Myocyte (in vitro differentiated cells): ENCODE measurements around the gene PRKAG3. TPM values are rescaled to one million over a fixed set of nuclear protein-coding genes. Genes with fewer than 3 reads are reported as not detected.
"Not testable (repeated sequence)": the region's sequence is repeated elsewhere in the genome, so short reads cannot be mapped to it uniquely, and the experiment has no call there.

ENCODE experiments used
- DNase-seq: peaks from one replicate; pipeline ENCODE4 v3.0.0-alpha.2; 2012; ENCODE audit warnings: low read depth
- total RNA-seq: library from RNA; depleted of rRNA; stranded (reverse); fragments of >200 nt; gene quantifications from 2 replicates; pipeline ENCODE4 v1.2.3, GENCODE V29; 2014

PRKAG3 gene
- total RNA-seq, 1 donor from 2014 or later = 49.9 TPM

DNA sequence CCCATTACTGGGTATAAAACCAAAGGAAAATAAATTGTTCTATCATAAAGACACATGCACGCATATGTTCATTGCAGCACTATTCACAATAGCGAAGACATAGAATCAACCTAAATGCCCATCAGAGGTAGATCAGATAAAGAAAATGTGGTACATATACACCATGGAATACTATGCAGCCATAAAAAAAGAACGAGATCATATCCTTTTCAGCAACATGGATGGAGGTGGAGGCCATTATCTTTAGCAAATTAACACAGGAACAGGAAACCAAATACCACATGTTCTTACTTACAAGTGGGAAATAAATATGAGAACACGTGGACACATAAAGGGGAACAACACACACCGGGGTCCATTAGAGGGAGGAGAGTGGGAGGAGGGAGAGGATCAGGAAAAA is 12.7 kb upstream of the PRKAG3 start:
- DNase-seq = not testable (repeated sequence)

DNA sequence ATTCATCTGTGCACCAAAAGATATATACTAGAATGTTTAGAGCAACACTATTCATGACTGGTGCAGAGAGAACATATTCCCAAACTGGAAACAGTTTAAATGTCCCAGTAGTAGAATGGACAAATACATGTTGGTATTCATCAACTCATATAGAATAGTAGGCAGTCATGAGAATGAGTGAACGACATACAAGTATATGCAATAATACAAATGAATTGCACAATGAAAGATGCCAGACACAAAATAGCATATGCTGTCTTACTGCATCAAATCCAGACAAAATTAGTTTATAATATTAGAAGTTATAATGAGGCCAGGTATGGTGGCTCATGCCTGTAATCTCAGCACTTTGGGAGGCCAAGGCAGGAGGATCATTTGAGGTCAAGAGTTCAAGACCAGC is 8.3 kb upstream of the PRKAG3 start:
- DNase-seq = no peak

DNA sequence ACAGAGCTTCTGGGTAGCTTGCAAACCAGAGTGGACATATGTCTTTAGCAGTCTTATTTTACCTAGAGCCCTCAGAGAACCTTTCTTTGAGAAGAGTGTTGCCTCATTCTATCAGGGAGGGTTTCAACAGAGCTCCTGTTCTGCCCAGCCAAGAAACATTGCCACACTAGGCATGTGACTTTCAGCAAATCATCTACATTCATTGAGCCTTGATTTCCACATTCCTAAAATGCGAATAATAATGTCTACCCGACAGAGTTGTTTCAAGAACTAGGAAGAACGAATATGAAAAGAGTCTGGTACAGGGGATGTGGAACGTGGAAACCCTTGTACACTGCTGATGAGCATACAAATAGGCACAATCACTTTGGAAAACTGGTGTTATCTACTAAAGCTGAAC is 7.8 kb upstream of the PRKAG3 start:
- DNase-seq = no peak

DNA sequence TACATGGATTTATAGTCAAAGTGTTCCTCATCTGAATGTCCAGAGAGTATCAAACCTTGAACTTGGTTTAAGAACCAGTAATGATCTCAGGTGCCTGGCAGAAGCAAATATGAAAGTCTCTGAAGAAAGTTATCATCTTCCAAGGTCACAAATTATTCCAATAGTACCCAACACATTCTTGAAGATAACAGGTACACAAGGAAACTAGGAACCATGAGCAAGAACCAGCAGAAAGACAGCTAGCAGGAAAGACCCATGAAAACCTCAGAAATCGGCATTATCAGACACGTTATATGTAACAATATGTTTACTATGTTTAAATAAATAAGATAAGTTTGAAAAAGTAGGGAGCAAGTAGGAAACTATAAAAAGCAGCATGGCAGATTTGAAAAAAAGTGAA is 5.9 kb upstream of the PRKAG3 start:
- no peak for DNase-seq

DNA sequence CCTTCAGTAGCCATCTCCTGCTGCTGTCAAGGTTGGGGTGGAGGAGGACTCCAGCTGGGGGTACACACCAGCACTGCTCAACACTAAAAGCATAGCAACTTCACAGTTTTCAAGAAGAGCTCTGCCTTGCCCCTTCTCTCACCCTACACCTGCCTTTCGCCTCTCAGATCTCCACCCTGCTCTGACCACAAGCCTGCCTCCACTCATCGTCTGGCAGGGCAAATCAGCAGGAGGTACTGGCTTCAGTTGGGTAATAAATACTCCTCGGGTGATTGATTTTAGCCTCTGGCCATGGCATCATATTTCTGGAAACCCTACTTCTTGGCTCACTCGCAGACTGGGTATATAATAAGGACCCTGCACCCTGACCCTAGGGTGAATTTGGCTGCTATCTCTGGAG is 3.1 kb upstream of the PRKAG3 start:
- peak; percentile 87 for DNase-seq

DNA sequence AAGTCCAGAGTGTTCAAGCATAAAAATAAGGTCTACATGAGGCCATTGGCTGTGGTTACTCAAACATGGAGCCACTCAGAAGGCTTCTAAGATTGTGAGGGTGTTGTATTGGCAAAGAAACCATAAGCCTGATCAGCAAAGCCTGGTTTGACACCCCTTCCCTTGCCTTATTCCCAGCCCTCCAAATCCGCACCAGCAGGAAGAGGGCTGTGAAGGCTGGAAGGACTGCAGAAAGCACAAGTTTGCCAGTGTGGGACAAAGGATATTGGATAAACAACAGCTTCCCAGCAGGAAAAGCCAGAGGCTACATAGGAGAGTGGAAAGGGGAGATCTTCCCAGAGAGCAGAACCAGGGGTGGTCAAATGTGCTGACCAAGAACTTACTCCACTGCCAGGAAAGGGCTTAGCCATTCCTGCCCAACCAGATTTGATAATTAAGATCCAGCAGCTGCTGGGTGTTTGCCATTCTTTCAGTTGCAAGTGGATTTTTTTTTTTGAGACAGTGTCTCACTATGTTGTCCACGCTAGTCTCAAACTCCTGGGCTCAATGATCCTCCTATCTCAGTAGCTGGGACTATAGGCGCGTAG is 1.5 kb upstream of the PRKAG3 start:
- DNase-seq = peak; percentile 94

DNA sequence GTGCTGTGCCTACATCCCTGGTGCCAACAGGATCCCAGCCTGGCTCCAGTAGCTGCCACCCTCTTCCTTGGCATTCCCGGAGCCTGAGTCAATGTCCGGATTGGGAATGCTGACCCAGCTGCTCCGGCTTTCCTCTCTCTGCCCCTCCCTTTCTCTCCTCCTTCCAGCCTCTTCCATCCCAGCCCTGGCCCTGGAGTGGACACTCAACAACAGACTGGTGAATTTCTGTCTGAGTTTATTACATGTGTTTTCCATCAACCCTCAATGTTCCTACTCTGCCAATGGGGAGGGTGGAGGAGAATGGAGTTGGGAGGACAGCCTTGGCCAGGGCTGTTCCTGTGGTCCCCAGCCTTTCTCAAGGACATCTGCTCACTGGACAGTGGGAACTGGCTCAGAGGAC is 917 bp upstream of the PRKAG3 start:
- peak; percentile 97 for DNase-seq

DNA sequence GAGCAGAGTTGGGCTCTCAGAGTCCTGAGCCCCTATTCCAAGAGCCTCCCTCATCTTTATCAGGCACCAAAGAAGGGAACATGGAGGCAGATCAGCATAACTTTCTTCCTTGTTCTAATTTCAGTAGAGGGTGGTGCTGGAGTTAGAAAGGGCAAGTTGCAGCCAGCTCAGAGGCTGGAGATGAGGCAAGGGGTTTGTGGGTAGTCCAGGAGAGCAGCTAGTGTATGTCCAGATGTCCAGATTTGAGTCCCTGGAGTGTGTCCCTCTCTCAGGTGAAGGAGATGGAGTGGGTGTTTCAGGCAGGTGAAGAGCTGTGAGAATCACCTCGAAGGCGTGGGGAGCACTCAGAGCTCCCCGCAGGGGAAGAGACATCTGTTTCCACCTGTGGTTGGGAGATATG is 478 bp upstream of the PRKAG3 start:
- no peak for DNase-seq

DNA sequence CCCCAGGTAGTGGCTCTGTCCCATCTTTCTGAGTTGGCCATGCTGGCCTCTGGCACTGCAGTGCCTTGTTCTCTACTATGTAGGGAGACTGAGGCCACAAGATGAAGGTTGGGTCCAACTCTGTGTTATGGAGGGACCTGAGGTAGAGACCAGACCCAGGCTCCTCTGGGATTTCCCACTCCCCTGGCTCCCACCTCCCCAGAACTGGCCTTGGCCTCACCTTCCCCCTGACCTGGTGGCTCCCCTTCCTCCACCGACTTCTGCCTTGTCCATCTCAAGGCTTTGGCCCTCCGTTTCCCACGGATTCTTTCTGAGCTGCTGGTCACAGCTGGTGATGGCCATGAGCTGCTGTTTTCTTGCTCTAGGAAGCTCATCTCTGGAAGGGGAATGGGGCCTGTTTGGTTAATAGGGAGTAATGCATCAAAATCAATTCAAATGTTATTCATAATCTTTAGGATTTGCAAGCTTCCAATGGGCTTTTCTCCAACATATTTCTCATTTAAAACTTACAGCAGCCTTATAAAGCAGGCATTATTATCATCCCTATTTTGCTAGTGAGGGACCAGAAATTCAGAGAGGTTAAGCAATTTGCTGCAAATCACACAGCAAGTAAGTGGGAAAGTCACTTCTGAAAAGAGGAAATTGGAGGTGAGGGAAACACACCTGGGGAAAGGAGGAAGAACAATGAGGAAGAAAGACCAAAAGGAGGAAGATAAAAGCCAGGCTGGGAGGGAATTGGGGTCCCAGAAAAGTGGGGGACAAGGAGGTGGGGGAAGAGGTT is 887 bp downstream of the PRKAG3 start:
- DNase-seq = no peak

DNA sequence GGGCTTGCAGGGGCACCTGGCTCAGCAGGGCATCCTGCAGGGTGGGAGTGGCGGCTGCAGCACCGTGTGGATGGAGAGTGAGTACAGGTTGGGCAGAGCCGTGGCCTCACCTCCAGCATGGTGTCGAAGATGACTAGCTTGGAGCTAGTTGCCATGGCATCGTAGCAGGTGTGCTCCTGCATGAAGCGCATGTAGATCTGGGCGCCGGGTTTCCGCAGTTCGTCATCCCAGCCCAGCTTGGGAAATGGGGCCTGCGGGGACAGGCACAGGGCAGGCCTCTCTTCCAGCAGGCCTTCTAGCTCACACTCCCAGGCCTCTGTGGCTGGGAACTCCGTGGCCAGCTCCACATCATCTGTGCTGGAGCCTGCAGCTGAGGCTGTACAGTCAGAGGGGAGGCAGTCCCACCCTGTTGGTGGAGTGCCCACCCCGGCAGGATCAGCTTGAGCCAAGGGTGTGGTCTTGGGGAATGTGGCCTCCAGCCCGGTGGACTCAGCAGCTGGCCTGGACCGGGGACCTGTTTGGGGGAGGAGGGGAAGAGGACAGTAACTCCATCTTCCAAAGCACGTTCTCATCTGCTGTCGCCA is 1.6 kb downstream of the PRKAG3 start:
- peak; percentile 96 for DNase-seq

DNA sequence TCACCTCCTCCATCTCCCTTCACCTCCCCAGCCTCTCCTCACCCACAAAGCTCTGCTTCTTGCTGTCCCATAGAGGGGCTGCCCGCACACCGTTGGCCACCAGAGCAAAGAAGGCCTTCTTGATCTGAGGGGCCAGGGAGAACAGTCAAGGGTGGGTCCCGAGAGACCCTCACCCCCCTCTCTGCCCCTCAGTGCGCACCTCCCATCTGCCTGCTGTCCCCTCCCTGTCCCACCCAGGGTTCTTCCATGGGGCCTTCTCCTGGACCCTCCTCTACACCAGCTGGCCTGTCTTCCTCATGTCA is 3.2 kb downstream of the PRKAG3 start:
- DNase-seq = no peak

DNA sequence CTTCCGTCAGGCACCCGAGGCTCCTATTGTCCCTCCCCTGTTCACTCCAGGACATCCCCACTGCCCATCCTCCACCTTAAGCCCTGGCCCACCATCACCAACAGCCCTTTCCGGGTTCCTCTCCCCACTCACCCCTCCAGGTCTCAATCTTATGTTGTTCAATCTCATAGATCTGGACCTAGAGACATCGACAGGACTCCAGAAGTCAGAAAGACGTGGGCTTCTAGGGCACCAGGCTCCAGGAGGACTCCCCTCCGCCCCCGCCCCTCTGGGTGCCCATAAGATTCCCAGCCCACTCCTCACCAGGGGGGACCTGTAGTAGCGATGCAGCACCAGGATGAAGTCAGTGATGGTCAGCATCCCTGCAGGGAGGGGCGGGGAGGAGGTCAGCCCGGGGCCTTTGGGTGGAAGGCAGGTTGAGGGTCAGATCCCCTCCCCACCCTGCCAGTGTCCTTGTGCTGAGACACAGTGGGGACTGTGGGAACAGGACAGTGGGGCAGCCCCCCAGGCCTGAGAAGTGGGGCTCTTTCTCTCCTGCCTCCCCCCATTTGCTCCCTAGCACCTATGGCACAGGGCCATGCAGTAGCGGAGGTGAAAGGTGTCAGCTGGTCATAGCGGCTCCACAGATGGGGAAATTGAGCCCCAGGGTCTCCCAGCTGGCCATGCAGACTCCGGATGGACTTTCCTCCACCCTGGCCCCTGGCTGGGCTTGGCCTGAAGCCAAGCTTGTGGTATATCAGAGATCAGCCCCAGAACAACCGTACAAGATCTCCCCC is 3.7 kb downstream of the PRKAG3 start:
- no peak for DNase-seq

DNA sequence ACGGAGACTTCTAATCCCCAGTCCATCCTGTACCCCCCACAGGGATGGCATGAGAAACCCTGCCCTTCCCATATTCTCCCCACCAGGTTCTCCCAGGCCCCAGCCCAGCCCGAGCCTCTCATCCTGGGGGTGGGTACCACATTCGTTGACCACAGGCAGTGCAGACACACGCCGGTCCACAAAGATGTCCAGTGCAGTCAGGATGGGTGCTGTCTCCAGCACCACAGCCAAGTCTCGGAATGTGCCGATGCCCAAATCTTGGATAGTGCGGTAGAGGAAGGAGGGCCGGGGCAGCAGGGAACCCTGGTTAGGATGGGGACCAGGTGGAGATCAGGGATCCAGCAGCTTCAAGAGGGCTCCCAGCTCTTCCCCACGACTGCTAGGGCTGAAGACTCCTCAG is 4.8 kb downstream of the PRKAG3 start:
- DNase-seq = no peak

DNA sequence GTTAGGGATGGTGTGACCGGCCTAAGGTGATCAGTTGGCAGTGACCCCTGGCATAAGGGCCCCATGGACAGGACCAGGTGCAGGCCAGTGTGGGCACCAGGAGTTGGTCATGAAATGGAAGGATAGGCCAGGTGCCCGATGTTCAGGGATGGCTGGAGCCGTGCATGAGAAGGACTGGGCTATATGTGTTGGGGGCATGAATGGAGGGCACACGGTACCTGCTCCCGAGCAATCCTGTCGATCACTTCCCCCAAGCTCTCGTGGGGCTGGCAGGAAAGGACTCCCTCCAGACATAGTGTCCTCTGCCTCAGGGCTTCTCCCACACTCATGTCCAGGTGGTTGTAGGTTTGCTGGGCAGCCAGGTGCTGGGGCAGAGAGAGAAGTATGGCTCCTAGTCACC is 7.6 kb downstream of the PRKAG3 start:
- no peak for DNase-seq

DNA sequence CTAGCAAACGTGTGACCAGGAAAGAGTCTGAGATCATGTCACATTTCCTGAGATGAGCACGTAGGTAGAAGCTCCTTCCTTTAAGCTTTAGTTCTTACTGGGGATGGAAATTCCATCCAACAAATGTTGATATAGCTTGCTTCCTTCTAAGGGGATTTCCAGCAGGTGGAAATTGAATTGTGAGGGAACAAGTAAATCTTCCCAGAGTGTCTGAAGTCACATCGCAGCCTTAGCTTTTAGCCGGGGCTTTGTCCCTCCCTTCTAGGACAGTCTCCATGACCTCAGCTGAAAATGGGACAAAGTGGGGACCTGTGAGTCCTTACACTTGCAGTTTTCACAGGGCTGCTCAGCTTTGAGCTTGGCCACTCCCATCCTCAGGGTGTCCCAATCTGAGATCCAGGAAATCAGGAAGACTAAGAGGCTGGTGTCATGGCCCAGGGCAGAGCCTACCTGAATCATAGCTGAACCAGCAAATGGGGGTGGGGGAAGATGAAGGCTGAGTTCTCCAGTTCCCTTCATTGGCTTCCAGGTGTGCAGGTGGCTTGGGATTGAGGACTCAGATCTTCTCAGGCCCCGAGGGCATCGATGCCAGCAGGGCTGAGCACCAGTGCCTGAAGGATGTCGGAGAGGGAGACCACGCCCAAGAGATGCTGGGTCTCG is 8.3 kb downstream of the PRKAG3 start:
- no peak for DNase-seq

DNA sequence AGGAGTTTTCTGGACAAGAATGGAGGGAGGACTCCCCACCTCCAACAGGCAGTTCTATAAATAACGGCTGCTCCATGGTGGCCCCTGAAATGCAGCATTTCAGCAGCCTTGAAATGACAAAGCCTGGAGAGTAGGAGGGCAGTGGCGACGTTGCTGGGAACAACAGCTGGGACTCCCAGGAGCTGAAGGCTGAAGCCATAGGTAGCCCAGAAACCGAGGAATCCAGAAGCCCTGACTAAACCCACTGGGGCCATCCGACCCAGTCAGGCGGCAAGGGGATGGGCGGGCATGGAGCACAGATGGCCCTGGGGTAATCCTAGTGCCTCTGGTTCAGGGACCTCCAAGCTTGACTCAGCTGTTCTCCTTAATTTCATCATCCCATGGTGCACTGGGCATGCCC is 9.0 kb downstream of the PRKAG3 start:
- peak; percentile 91 for DNase-seq

DNA sequence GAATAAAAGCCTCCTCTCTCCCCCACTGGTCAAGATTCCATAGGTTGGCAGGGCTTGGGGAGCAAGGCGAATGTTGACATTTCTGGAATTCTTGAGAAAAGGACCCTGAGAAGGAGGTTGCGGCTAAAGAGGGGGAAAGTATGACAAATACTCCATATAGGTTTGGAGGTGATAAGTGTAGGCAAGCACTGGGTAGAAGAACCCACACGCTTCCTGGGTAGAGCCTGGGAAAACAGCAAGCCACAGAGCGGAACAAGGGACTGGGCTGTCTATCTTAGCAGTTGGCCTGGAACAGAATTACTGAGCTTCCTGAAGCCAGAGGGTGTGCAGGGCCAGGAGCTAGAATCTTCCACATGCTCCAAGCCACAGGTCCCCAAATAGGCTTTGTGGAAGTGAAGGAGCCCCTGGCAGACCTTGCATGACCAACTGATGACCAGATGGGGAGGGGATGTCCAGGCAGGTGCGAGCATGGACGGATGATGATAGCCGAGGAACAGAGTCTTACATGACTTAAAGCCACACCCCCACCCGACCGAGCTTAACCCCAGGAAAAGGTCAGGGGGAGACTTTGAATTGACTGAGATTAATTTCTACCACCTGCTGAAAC is 9.9 kb downstream of the PRKAG3 start:
- DNase-seq = peak; percentile 86

DNA sequence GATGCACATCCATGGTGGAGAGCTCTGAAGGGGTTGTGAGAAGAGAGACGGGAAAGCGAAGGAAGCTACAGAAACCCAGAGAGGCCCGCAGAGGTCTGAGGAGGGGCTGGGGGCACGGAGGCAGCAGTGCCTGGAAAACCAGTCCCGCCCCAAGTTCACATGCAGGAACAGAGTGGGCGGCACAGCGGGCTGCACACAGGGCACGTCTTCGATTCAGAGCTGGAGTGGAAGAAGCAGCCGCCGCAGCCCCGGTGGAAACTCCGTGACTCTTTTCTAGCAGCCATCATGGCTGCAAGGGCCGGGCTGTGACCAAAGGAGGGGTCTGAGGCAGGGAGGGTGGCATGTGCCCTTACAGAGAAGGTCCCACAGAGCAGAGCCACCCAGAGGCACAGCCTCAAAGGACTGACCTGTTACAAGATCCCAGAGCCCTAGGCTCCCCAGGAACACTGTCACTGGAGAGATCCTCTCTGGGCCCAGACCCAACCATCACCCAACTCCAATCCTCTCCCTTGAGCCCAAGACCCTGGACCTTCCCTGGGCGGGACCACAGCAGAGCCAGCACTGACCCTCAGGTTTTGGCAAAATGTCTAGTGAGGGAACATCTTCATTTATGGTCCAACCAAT is 10.7 kb downstream of the PRKAG3 start:
- no peak for DNase-seq

DNA sequence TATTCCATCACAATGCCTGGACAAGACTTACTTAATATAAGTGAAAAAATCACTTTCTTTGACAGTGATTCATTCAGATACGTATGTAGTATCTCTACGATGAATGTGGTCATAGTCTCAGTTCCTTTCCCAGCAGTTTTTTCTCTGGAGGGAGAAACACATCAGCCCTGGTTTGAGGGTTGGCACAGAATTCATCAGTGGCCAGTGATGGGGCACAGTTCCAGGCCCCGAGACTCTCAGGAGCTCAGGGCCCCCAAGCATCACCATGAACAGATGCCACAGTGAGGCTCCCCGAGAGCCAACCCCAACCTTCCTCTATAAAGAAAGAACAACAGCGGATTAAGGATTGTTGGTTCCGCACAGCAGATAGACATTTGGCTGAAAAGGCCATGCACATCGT is 12.5 kb downstream of the PRKAG3 start:
- DNase-seq = peak; percentile 56

DNA sequence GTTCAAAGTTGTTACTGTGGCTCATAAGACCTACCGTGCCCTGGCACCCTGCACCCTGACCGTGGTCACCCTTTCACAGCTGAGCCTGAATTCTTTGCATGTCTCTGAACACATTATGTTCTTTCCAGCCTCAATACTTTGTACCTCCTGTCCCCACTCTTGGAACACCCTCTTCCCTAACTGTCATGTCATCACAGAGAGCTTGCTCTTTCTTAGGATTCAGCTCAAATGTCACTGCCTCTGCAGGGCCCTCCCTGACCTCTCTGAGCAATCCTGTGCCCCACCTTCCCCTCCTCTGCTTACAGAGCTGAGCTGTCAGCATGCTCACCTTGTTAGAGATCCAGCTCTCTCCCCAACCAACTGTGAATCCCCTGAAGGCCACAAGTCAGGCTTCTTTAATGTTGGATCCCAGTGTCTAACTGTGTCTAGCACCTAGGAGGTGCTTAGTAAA is 15.0 kb downstream of the PRKAG3 start:
- DNase-seq = peak; percentile 85

DNA sequence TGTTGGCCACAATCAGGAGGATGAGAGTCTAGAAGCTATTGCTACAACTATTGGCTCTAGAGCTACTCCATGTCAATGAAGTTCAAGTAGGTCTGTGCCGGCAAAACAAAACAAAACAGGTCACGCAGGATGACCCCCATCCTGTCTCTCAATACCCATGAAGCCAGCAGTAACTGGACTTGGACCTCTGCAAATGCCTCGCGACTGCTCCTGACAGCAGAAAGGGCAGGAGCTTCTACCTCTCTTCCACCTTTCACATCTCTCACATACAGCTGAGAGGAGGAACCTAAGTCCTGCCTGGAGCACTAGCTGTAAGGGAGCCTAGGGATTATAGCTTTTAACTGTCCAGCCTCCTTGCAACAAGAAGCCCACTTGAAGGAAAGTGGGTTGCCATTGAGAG is 16.0 kb downstream of the PRKAG3 start:
- DNase-seq = no peak
